PC-9 (cell line): ENCODE results near the gene COL5A1. TPM values are rescaled to one million over a fixed set of nuclear protein-coding genes. Genes with fewer than 3 reads are reported as not detected.

Experiments used
- BruUV-seq: library from RNA; stranded (reverse); fragments of 400-500 nt; replicated peaks from 2 replicates; lab custom pipeline; 2021; lab: Mats Ljungman, UMichigan
- CTCF ChIA-PET: fragments of 300-600 bp; sonication (Branson Sonifier 250); formaldehyde crosslinking; loops from one replicate; lab custom pipeline; 2022; ENCODE audit warnings: antibody characterized with exemption; lab: Charles Lee
- POLR2A ChIA-PET: fragments of 300-600 bp; sonication (Branson Sonifier 250); formaldehyde crosslinking; loops from one replicate; lab custom pipeline; 2022; ENCODE audit warnings: antibody characterized with exemption; ENCODE audit not compliant: unreplicated experiment; lab: Charles Lee
- DNase-seq, 2 experiments: peaks; one replicate each; pipeline versions ENCODE4 v3.0.0 to v3.0.0-alpha.2; 2015 to 2022; ENCODE audit warnings: mixed read lengths in 1 of 2
- H2AFZ ChIP-seq: fragments of 200-600 bp; sonication (generic); 2 replicates; pipeline ENCODE4 v1.8.1; 2017; ENCODE audit warnings: antibody characterized with exemption
- H3F3A ChIP-seq: fragments of 200-600 bp; sonication (generic); 2 replicates; pipeline ENCODE4 v1.8.1; 2017; ENCODE audit warnings: antibody characterized with exemption, mild to moderate bottlenecking, low read depth; ENCODE audit not compliant: insufficient read depth
- H3K27ac ChIP-seq: fragments of 200-600 bp; sonication (generic); 2 replicates; pipeline ENCODE4 v1.6.1; 2016; ENCODE audit warnings: mixed run types
- H3K27me3 ChIP-seq: fragments of 200-600 bp; sonication (generic); 2 replicates; pipeline ENCODE4 v1.6.1; 2016; ENCODE audit warnings: low read depth, mixed run types; ENCODE audit not compliant: insufficient read depth
- H3K36me3 ChIP-seq: fragments of 200-600 bp; sonication (generic); 2 replicates; pipeline ENCODE4 v1.6.1; 2016; ENCODE audit warnings: low read depth, mixed run types
- H3K4me1 ChIP-seq: fragments of 200-600 bp; sonication (generic); replicated peaks from 2 replicates; pipeline ENCODE4 v1.6.1; 2016; ENCODE audit warnings: mixed run types; ENCODE audit not compliant: insufficient read depth
- H3K4me2 ChIP-seq: fragments of 200-600 bp; sonication (generic); 2 replicates; pipeline ENCODE4 v1.6.1; 2017; ENCODE audit warnings: mixed run types
- H3K4me3 ChIP-seq: fragments of 200-600 bp; sonication (generic); 2 replicates; pipeline ENCODE4 v1.6.1; 2016; ENCODE audit warnings: mixed run types
- H3K79me2 ChIP-seq: fragments of 200-600 bp; sonication (generic); 2 replicates; pipeline ENCODE4 v1.6.1; 2017; ENCODE audit warnings: low read depth, mixed run types
- H3K9me2 ChIP-seq: fragments of 200-600 bp; sonication (generic); 2 replicates; pipeline ENCODE4 v1.8.1; 2017; ENCODE audit warnings: mild to moderate bottlenecking; ENCODE audit not compliant: insufficient read depth
- H3K9me3 ChIP-seq: fragments of 200-600 bp; sonication (generic); 2 replicates; pipeline ENCODE4 v1.8.1; 2016; ENCODE audit warnings: low read depth; ENCODE audit not compliant: insufficient read depth
- H4K20me1 ChIP-seq: fragments of 200-600 bp; sonication (generic); 2 replicates; pipeline ENCODE4 v1.8.1; 2017; ENCODE audit not compliant: insufficient read depth
- CTCF ChIP-seq: fragments of 200-600 bp; sonication (generic); conservative IDR thresholded peaks from 2 replicates; pipeline ENCODE4 v1.6.1; 2017; ENCODE audit warnings: mixed run types, antibody characterized with exemption, mild to moderate bottlenecking, moderate library complexity
- EZH2 ChIP-seq: fragments of 200-600 bp; sonication (generic); IDR thresholded peaks from 2 replicates; pipeline ENCODE4 v1.8.0; 2017; ENCODE audit warnings: antibody characterized with exemption, low read depth
- intact Hi-C: fragments of 100-400 bp; cut with micrococcal nuclease; formaldehyde crosslinking; loops from one replicate; pipeline ENCODE4 v1.10.0; 2022; ENCODE audit not compliant: unreplicated experiment
- total RNA-seq: library from RNA; stranded (reverse); gene quantifications from 2 replicates; pipeline ENCODE4 v1.2.3, GENCODE V29; 2021

The COL5A1 gene
- total RNA-seq, 1 experiment from 2014 or later = 15.2 TPM

GRCh38 chr9:134823623-134824022 lies 182.0 kb downstream of the COL5A1 start:
- no TSS peak for BruUV-seq
- TF ChIP-seq CTCF (no peak), EZH2 (no peak)

GRCh38 chr9:134824583-134824982 lies 183.0 kb downstream of the COL5A1 start:
- H3K4me3 ChIP-seq = no peak overlapping the region
- H3K4me1 ChIP-seq = no peaks in the 10 kb centered on the region
- no peaks in the 10 kb centered on the region for H3K79me2 ChIP-seq
- CTCF ChIA-PET = no interaction called here
- POLR2A ChIA-PET = no interaction called here
- H3K4me2 ChIP-seq = no peak overlapping the region
- intact Hi-C loops = no loop called here
- H3F3A ChIP-seq = no peaks in the 10 kb centered on the region
- H3K9me2 ChIP-seq = no peaks in the 10 kb centered on the region
- TF ChIP-seq EZH2 (no peak), CTCF (no peak)
- no peaks in the 10 kb centered on the region for H3K9me3 ChIP-seq
- no TSS peak for BruUV-seq
- no peak overlapping the region for H2AFZ ChIP-seq
- DNase-seq = no peak
- no peaks in the 10 kb centered on the region for H4K20me1 ChIP-seq
- H3K27ac ChIP-seq = no peak overlapping the region
- H3K36me3 ChIP-seq = no peaks in the 10 kb centered on the region
- H3K27me3 ChIP-seq = peaks cover 52% of the 10 kb centered on the region

More at GRCh38 chr9:134823623-134824022, 182.0 kb downstream of the COL5A1 start:
- DNase-seq = no peak
- no peaks in the 10 kb centered on the region for H4K20me1 ChIP-seq
- ChIA-PET POLR2A (no interaction called here), CTCF (no interaction called here)
- no peaks in the 10 kb centered on the region for H3F3A ChIP-seq
- peaks cover 61% of the 10 kb centered on the region for H3K27me3 ChIP-seq
- no peak overlapping the region for H3K27ac ChIP-seq
- H2AFZ ChIP-seq = no peak overlapping the region
- no peak overlapping the region for H3K4me2 ChIP-seq
- intact Hi-C loops = no loop called here
- H3K79me2 ChIP-seq = no peaks in the 10 kb centered on the region
- no peak overlapping the region for H3K4me3 ChIP-seq
- no peaks in the 10 kb centered on the region for H3K36me3 ChIP-seq
- H3K4me1 ChIP-seq = no peaks in the 10 kb centered on the region
- H3K9me2 ChIP-seq = no peaks in the 10 kb centered on the region
- H3K9me3 ChIP-seq = no peaks in the 10 kb centered on the region

- no peaks in the 10 kb centered on the region for H4K20me1 ChIP-seq
- TF ChIP-seq EZH2 (no peak), CTCF (no peak)
These were observed 183.4 kb downstream of the COL5A1 start for GRCh38 chr9:134825025-134825424.

More at GRCh38 chr9:134825025-134825424, 183.4 kb downstream of the COL5A1 start:
- H3K36me3 ChIP-seq = no peaks in the 10 kb centered on the region
- H3K4me3 ChIP-seq = no peak overlapping the region
- no peak for DNase-seq
- no peaks in the 10 kb centered on the region for H3K9me3 ChIP-seq
- no peak overlapping the region for H2AFZ ChIP-seq
- no peaks in the 10 kb centered on the region for H3K79me2 ChIP-seq
- POLR2A ChIA-PET = no interaction called here
- CTCF ChIA-PET = no interaction called here
- H3K9me2 ChIP-seq = no peaks in the 10 kb centered on the region
- no peaks in the 10 kb centered on the region for H3K4me1 ChIP-seq
- H3K27me3 ChIP-seq = peaks cover 47% of the 10 kb centered on the region
- intact Hi-C loops = no loop called here
- BruUV-seq = no TSS peak
- H3F3A ChIP-seq = no peaks in the 10 kb centered on the region
- H3K27ac ChIP-seq = no peak overlapping the region
- H3K4me2 ChIP-seq = no peak overlapping the region
